Lung (tissue), 12 donors: Measurements from ENCODE around the gene BSN. TPM values are rescaled to one million over a fixed set of nuclear protein-coding genes. Genes with fewer than 3 reads are reported as not detected.

Experiments used
- ATAC-seq: fragments of 200-7000 bp; cut with Tn5 transposase; one replicate; pipeline ENCODE4 v1.9.1; 2020; ENCODE audit warnings: moderate number of reproducible peaks; ENCODE audit not compliant: insufficient read depth, low FRiP score
- DNase-seq, 3 donors: peaks; one replicate each; pipeline ENCODE4 v3.0.0-alpha.2; 2013 to 2017
- H3K27ac ChIP-seq, 2 donors: one replicate each; pipeline ENCODE4 v1.5.1; 2013; ENCODE audit warnings: mild to moderate bottlenecking in 2 of 2, moderate library complexity in 2 of 2, control low read depth in 1 of 2, inconsistent platforms in 1 of 2, low read depth in 1 of 2, low read length in 1 of 2
- H3K27me3 ChIP-seq, 3 donors: one replicate each; pipeline ENCODE4 v1.5.1; 2013; ENCODE audit warnings: low read length in 2 of 3; ENCODE audit not compliant: control insufficient read depth in 3 of 3, insufficient read depth in 3 of 3
- H3K36me3 ChIP-seq, 4 donors: one replicate each; pipeline ENCODE4 v1.5.1; 2013; ENCODE audit warnings: low read length in 4 of 4, mild to moderate bottlenecking in 1 of 4, moderate library complexity in 1 of 4; ENCODE audit not compliant: control insufficient read depth in 4 of 4, insufficient read depth in 4 of 4
- H3K4me1 ChIP-seq, 5 donors: one replicate each; pipeline ENCODE4 v1.5.1; 2013; ENCODE audit warnings: low read length in 5 of 5, mild to moderate bottlenecking in 2 of 5, moderate library complexity in 1 of 5; ENCODE audit not compliant: control insufficient read depth in 5 of 5, insufficient read depth in 5 of 5
- H3K4me3 ChIP-seq: one replicate; pipeline ENCODE4 v1.5.1; 2013; ENCODE audit warnings: mild to moderate bottlenecking, control low read depth, moderate library complexity
- H3K9ac ChIP-seq, 2 donors: one replicate each; pipeline ENCODE4 v1.5.1; 2013; ENCODE audit warnings: low read length in 2 of 2, control low read depth in 1 of 2; ENCODE audit not compliant: insufficient read depth in 1 of 2
- H3K9me3 ChIP-seq, 4 donors: one replicate each; pipeline ENCODE4 v1.5.1; 2013; ENCODE audit warnings: low read length in 3 of 4, mild to moderate bottlenecking in 1 of 4, moderate library complexity in 1 of 4; ENCODE audit not compliant: control insufficient read depth in 4 of 4, insufficient read depth in 3 of 4
- WGBS, 2 donors: extraction: QIAGEN DNeasy Blood & Tissue Kit; methylation state at CpG; one replicate each; pipeline ENCODE4 v1.1.7; 2013; 5-methylcytosine and 5-hydroxymethylcytosine counted together
- polyA plus RNA-seq, 2 donors: library from polyadenylated mRNA; stranded (reverse); fragments of 200-250 nt; gene quantifications; one replicate each; pipeline ENCODE4 v1.2.1, GENCODE V29; 2013
- total RNA-seq, 2 donors: library from RNA; depleted of rRNA in 1 of 2; stranded (reverse); fragments of >200 nt in 1 of 2; gene quantifications; one replicate each; pipeline ENCODE4 v1.2.1, GENCODE V29; 2014 to 2021
- TF ChIP-seq, protein P1 (sequence below): IDR thresholded peaks from 2 replicates; pipeline ENCODE4 v1.5.1; 2012; ENCODE audit warnings: mild to moderate bottlenecking; ENCODE audit errors: control extremely low read depth, extremely low read depth
- donor health status: control.
- donor health status: control.
- donor health status: Bipolar disorder and iron deficiency.
- donor health status: healthy.
- donor health status: DM: yes; HTN: yes; CAD: no.

The BSN gene
- total and polyA plus RNA-seq, 4 donors, result 0.09 to 0.71 (median 0.47) TPM

GRCh38 chr3:49668414-49668797 lies 114.1 kb downstream of the BSN start:
- Histone ChIP-seq H3K9me3 (no peaks in the 10 kb centered on the region), H3K27ac (no peak overlapping the region), H3K27me3 (no peaks in the 10 kb centered on the region), H3K4me1 (peaks cover 0 to 4% (median 0%) of the 10 kb centered on the region in 5 donors), H3K4me3 (no peak overlapping the region), H3K36me3 (no peaks in the 10 kb centered on the region), H3K9ac (no peak overlapping the region)
- DNase-seq (no peak), ATAC-seq (no peak)
- WGBS, 2 donors, result 40% methylated on average over 5 of the region's 5 CpGs
- TF ChIP-seq, protein P1, sequence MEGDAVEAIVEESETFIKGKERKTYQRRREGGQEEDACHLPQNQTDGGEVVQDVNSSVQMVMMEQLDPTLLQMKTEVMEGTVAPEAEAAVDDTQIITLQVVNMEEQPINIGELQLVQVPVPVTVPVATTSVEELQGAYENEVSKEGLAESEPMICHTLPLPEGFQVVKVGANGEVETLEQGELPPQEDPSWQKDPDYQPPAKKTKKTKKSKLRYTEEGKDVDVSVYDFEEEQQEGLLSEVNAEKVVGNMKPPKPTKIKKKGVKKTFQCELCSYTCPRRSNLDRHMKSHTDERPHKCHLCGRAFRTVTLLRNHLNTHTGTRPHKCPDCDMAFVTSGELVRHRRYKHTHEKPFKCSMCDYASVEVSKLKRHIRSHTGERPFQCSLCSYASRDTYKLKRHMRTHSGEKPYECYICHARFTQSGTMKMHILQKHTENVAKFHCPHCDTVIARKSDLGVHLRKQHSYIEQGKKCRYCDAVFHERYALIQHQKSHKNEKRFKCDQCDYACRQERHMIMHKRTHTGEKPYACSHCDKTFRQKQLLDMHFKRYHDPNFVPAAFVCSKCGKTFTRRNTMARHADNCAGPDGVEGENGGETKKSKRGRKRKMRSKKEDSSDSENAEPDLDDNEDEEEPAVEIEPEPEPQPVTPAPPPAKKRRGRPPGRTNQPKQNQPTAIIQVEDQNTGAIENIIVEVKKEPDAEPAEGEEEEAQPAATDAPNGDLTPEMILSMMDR, result no peak

DNA sequence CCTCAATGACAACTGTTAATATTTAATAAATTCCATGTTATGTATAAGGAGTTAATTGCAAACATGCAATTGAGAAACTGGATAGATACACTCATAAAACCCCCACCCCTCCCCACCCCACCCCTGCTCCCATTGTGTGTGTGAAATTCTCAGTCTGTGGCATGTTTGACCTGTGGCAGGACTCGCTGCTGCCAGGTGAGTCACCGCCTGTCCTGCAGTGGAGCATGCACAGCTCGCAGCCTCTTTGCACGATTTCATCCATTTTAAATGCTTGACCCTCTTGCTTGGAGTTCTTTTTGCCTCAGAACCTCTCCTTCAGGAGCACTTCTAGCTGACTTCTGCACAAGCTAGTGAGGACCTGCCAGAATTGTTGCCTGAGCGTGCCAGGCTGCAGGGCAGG lies 114.6 kb downstream of the BSN start:
- TF ChIP-seq, protein P1, result no peak
- H3K27me3 ChIP-seq, result no peaks in the 10 kb centered on the region
- H3K4me3 ChIP-seq, result no peak overlapping the region
- H3K27ac ChIP-seq, result no peak overlapping the region
- H3K4me1 ChIP-seq, result peaks cover 0 to 5% (median 0%) of the 10 kb centered on the region in 5 donors
- ATAC-seq (no peak), DNase-seq (no peak)
- no peaks in the 10 kb centered on the region for H3K36me3 ChIP-seq
- H3K9me3 ChIP-seq, result no peaks in the 10 kb centered on the region
- WGBS, 2 donors, result 58 to 82% methylated on average over 5 of the region's 5 CpGs
- no peak overlapping the region for H3K9ac ChIP-seq

GRCh38 chr3:49669352-49669751 lies 115.1 kb downstream of the BSN start:
- no peaks in the 10 kb centered on the region for H3K9me3 ChIP-seq
- WGBS, 2 donors, result 77 to 88% methylated on average over 3 of the region's 3 CpGs
- TF ChIP-seq, protein P1, result no peak
- H3K4me1 ChIP-seq, result peaks cover 0 to 6% (median 0%) of the 10 kb centered on the region in 5 donors
- H3K9ac ChIP-seq, result no peak overlapping the region
- DNase-seq, result no peak
- H3K4me3 ChIP-seq, result no peak overlapping the region
- ATAC-seq, result no peak
- H3K27ac ChIP-seq, result no peak overlapping the region
- no peaks in the 10 kb centered on the region for H3K27me3 ChIP-seq
- H3K36me3 ChIP-seq, result no peaks in the 10 kb centered on the region

DNA sequence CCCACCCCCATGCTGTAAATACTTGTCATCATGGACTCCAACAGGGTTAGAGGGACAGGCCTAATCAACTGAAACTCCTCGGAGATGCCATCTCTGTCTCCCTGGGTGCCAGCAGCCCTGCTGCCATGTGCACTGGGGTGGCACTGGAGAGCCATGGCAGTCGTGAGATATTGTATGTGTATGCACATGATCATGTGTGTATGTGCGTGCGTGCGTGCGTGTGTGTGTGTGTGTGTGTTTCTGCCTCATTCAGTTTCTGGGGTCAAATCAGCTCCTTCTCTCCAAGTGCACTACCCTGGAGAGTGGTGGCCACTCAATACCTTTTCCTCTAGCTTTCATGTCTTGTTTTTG lies 116.6 kb downstream of the BSN start:
- no peak for DNase-seq

More for the DNA sequence above, 116.6 kb downstream of the BSN start:
- H3K9me3 ChIP-seq, result no peaks in the 10 kb centered on the region
- no peak overlapping the region for H3K27ac ChIP-seq
- TF ChIP-seq, protein P1, result no peak
- H3K4me1 ChIP-seq, result peaks cover 0 to 15% (median 0%) of the 10 kb centered on the region in 5 donors
- peaks cover 0 to 3% (median 1%) of the 10 kb centered on the region in 4 donors for H3K36me3 ChIP-seq
- no peaks in the 10 kb centered on the region for H3K27me3 ChIP-seq
- H3K4me3 ChIP-seq, result no peak overlapping the region
- 64 to 72% methylated on average over 6 of the region's 6 CpGs for WGBS, 2 donors
- H3K9ac ChIP-seq, result no peak overlapping the region
- ATAC-seq, result no peak
